GM18870 (cell line): Measurements from ENCODE around the gene SEMA5B.

ENCODE experiments used
- ATAC-seq: cut with Tn5 transposase; IDR thresholded peaks from one replicate; pipeline ENCODE4 v1.9.1; 2021; ENCODE audit warnings: moderate library complexity; ENCODE audit not compliant: unreplicated experiment

Gene SEMA5B

GRCh38 chr3:122912772-122913538, 114.6 kb downstream of the SEMA5B start:
- ATAC-seq = no peak

- ATAC-seq = no peak
Measured at GRCh38 chr3:122911901-122912300, 115.7 kb downstream of the SEMA5B start.

- no peak for ATAC-seq
Measured at GRCh38 chr3:122908251-122908650, 119.3 kb downstream of the SEMA5B start.

GRCh38 chr3:122907471-122907870, 120.1 kb downstream of the SEMA5B start:
- ATAC-seq = no peak

- no peak for ATAC-seq
Measured at GRCh38 chr3:122903171-122903570, 124.4 kb downstream of the SEMA5B start.

GRCh38 chr3:122902326-122902725, 125.2 kb downstream of the SEMA5B start:
- no peak for ATAC-seq

GRCh38 chr3:122898298-122898697, 129.3 kb downstream of the SEMA5B start:
- ATAC-seq = no peak

- ATAC-seq = no peak
Measured at GRCh38 chr3:122893754-122894668, 133.6 kb downstream of the SEMA5B start.

GRCh38 chr3:122893282-122893681, 134.3 kb downstream of the SEMA5B start:
- ATAC-seq = no peak

- ATAC-seq = no peak
Measured at GRCh38 chr3:122892118-122892960, 135.2 kb downstream of the SEMA5B start.

- ATAC-seq = no peak
Measured at GRCh38 chr3:122890720-122891220, 136.8 kb downstream of the SEMA5B start.

- ATAC-seq = peak; percentile 46
Measured at GRCh38 chr3:122890077-122890719, 137.4 kb downstream of the SEMA5B start.

GRCh38 chr3:122886946-122887345, 140.6 kb downstream of the SEMA5B start:
- no peak for ATAC-seq

- ATAC-seq = no peak
Measured at GRCh38 chr3:122886251-122886650, 141.3 kb downstream of the SEMA5B start.

- no peak for ATAC-seq
Measured at GRCh38 chr3:122882361-122882947, 145.1 kb downstream of the SEMA5B start.

GRCh38 chr3:122880624-122881023, 146.9 kb downstream of the SEMA5B start:
- ATAC-seq = no peak

GRCh38 chr3:122880173-122880572, 147.4 kb downstream of the SEMA5B start:
- ATAC-seq = no peak

- no peak for ATAC-seq
Measured at GRCh38 chr3:122875547-122876127, 151.9 kb downstream of the SEMA5B start.

GRCh38 chr3:122873741-122874515, 153.6 kb downstream of the SEMA5B start:
- ATAC-seq = no peak
